Measurements from ENCODE around the gene UBXN10.

DNA sequence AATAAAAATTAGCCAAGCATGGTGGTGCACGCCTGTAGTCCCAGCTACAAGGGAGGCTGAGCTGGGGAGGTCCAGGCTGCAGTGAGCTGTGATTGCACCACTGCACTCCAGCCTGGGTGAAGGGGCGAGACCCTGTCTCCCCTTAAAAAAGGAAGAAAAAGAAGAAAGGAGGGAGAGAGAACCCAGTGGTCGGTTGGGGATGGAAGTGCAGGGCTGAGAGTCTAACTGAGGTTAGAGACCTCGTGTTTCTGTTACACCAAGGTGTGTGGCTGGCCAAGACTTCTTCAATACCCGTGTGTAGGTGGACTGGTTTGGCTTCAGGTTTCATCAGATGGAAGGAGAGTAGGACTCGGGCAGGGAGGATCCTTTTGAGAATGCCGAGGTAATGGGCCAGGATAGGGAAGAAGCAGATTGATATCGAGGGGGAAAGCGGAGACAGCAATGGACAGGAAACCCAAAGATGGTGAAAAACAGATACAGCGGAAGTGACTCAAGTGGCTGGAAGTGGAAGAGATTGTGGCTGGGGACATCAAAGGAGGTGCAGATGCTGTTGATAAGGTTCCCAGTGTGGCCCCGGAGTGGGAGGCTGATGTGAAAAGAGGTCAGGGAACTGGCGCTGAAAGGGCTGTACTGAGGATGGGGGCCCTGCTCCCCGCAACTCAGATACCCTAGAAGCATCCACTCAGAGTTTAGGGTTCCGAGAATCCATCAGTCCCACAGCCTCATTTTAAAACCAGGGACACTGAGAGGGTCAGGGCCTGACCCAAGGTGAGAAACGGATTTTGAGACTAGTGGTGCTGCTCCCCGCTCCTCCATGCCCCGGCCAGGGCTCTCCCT is 681 bp upstream of the UBXN10 start:
- TF ChIP-seq, protein P1, sequence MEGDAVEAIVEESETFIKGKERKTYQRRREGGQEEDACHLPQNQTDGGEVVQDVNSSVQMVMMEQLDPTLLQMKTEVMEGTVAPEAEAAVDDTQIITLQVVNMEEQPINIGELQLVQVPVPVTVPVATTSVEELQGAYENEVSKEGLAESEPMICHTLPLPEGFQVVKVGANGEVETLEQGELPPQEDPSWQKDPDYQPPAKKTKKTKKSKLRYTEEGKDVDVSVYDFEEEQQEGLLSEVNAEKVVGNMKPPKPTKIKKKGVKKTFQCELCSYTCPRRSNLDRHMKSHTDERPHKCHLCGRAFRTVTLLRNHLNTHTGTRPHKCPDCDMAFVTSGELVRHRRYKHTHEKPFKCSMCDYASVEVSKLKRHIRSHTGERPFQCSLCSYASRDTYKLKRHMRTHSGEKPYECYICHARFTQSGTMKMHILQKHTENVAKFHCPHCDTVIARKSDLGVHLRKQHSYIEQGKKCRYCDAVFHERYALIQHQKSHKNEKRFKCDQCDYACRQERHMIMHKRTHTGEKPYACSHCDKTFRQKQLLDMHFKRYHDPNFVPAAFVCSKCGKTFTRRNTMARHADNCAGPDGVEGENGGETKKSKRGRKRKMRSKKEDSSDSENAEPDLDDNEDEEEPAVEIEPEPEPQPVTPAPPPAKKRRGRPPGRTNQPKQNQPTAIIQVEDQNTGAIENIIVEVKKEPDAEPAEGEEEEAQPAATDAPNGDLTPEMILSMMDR (IDR thresholded peaks at IDR 0.05) = no peak
- TF ChIP-seq POLR2A (IDR thresholded peaks at IDR 0.05) = no peak
